HepG2 (cell line): ENCODE data around the gene FUT6. TPM values are rescaled to one million over a fixed set of nuclear protein-coding genes. Genes with fewer than 3 reads are reported as not detected.

Experiments used
- FOXK2 ChIP-seq: fragments of 450-650 bp; IDR thresholded peaks from 2 replicates; pipeline ENCODE4 v1.6.1; 2016
- HOXD1 ChIP-seq: sonication (generic); formaldehyde crosslinking; IDR thresholded peaks from 2 replicates; pipeline ENCODE4 v1.5.0; 2020; ENCODE audit warnings: missing genetic modification reagents
- KDM3A ChIP-seq: IDR thresholded peaks from 2 replicates; pipeline ENCODE4 v1.6.1; 2018; ENCODE audit warnings: low read depth, missing compliant biosample characterization
- MED8 ChIP-seq: sonication (generic); formaldehyde crosslinking; IDR thresholded peaks from 2 replicates; pipeline ENCODE4 v1.8.1; 2023; ENCODE audit warnings: mild to moderate bottlenecking, missing genetic modification reagents; ENCODE audit not compliant: insufficient replicate concordance
- NONO ChIP-seq, 2 experiments: fragments of 450-650 bp in 1 of 2; sonication (generic) in 1 of 2; formaldehyde crosslinking in 1 of 2; IDR thresholded peaks in 1 of 2; conservative IDR thresholded peaks in 1 of 2; 2 replicates each; pipeline versions ENCODE4 v1.6.1 to v1.8.0; 2017 to 2022; ENCODE audit warnings: mild to moderate bottlenecking in 1 of 2, missing genetic modification reagents in 1 of 2, moderate library complexity in 1 of 2
- SATB2 ChIP-seq: sonication (generic); formaldehyde crosslinking; IDR thresholded peaks from 2 replicates; pipeline ENCODE4 v1.5.0; 2020; ENCODE audit warnings: missing genetic modification reagents
- SMARCE1 ChIP-seq: fragments of 450-650 bp; IDR thresholded peaks from 2 replicates; pipeline ENCODE4 v1.6.1; 2017; ENCODE audit warnings: borderline replicate concordance
- XRCC5 ChIP-seq: fragments of 200-400 bp; formaldehyde crosslinking; optimal IDR thresholded peaks from 2 replicates; pipeline ENCODE3; 2017; ENCODE audit warnings: mild to moderate bottlenecking, low read length
- ZNF292 ChIP-seq: sonication (generic); formaldehyde crosslinking; IDR thresholded peaks from 2 replicates; pipeline ENCODE4 v1.8.1; 2022; ENCODE audit warnings: mild to moderate bottlenecking, low read depth, missing genetic modification reagents, borderline replicate concordance
- ZNF552 ChIP-seq: sonication (generic); formaldehyde crosslinking; IDR thresholded peaks from 2 replicates; pipeline ENCODE4 v1.9.0; 2022; ENCODE audit warnings: missing genetic modification reagents, mild to moderate bottlenecking, borderline replicate concordance
- ZNF841 ChIP-seq: sonication (generic); formaldehyde crosslinking; IDR thresholded peaks from 2 replicates; pipeline ENCODE4 v1.8.1; 2023; ENCODE audit warnings: missing genetic modification reagents, borderline replicate concordance
- polyA plus RNA-seq, 8 experiments: library from polyadenylated mRNA; depleted of rRNA in 3 of 8; stranded (reverse) in 7 of 8; unstranded in 1 of 8; fragments of >200 nt; fragmentation: Illumina TruSeq in 4 of 8; extraction: Trizol in 4 of 8; gene quantifications; 2 replicates each; pipeline versions ENCODE4 v1.2.1 to v1.2.3, GENCODE V29; 2011 to 2016; ENCODE audit warnings: low read depth in 4 of 8, missing spikeins in 1 of 8, mixed read lengths in 1 of 8; ENCODE audit not compliant: insufficient read depth in 1 of 8
- total RNA-seq, 5 experiments: library from RNA; depleted of rRNA; stranded (reverse); fragments of >200 nt; fragmentation: Illumina TruSeq; extraction: Trizol; gene quantifications; 2 replicates each; pipeline ENCODE4 v1.2.3, GENCODE V29; 2016; ENCODE audit warnings: low read depth in 1 of 5
- TF ChIP-seq, protein P1 (sequence below): sonication (generic); formaldehyde crosslinking; conservative IDR thresholded peaks from 2 replicates; pipeline ENCODE4 v1.4.0; 2020; ENCODE audit warnings: mild to moderate bottlenecking, missing genetic modification reagents, moderate library complexity
- TF ChIP-seq, protein P2 (sequence below): sonication (generic); formaldehyde crosslinking; IDR thresholded peaks from 2 replicates; pipeline ENCODE4 v1.8.0; 2022; ENCODE audit warnings: missing genetic modification reagents, mild to moderate bottlenecking, borderline replicate concordance
- TF ChIP-seq, protein P3 (sequence below): sonication (generic); formaldehyde crosslinking; IDR thresholded peaks from 2 replicates; pipeline ENCODE4 v1.5.1; 2020; ENCODE audit warnings: mild to moderate bottlenecking, missing genetic modification reagents, moderate library complexity
- TF ChIP-seq, protein P4 (sequence below): sonication (generic); formaldehyde crosslinking; IDR thresholded peaks from 2 replicates; pipeline ENCODE4 v1.5.0; 2020; ENCODE audit warnings: mild to moderate bottlenecking, missing genetic modification reagents
- TF ChIP-seq, protein P5 (sequence below): fragments of 450-650 bp; IDR thresholded peaks from 2 replicates; pipeline ENCODE4 v1.6.1; 2016

FUT6 gene
- total and polyA plus RNA-seq, 2 of the 13 experiments (the other 11 are each of a cell fraction or from before 2014, with no cell fraction given) = 8.2 to 27.7 TPM

DNA sequence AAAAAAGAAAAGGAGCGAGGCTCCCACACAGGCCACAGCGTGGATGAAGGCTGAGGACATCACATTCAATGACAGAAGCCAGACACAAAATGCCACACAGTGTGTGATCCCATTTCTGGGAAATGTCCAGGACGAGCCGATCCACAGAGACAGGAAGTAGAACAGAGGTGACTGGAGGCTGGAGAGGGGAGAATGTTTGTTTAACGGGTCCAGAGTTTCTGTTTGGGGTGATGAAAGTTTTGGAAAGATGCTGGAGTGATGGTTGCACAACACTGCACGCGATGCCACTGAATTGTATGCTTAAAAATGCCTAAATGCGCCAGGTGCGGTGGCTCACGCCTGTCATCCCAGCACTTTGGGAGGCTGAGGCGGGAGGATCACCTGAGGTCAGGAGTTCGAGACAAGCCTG is 31.5 kb upstream of the FUT6 start (continued):
- TF ChIP-seq, protein P1, sequence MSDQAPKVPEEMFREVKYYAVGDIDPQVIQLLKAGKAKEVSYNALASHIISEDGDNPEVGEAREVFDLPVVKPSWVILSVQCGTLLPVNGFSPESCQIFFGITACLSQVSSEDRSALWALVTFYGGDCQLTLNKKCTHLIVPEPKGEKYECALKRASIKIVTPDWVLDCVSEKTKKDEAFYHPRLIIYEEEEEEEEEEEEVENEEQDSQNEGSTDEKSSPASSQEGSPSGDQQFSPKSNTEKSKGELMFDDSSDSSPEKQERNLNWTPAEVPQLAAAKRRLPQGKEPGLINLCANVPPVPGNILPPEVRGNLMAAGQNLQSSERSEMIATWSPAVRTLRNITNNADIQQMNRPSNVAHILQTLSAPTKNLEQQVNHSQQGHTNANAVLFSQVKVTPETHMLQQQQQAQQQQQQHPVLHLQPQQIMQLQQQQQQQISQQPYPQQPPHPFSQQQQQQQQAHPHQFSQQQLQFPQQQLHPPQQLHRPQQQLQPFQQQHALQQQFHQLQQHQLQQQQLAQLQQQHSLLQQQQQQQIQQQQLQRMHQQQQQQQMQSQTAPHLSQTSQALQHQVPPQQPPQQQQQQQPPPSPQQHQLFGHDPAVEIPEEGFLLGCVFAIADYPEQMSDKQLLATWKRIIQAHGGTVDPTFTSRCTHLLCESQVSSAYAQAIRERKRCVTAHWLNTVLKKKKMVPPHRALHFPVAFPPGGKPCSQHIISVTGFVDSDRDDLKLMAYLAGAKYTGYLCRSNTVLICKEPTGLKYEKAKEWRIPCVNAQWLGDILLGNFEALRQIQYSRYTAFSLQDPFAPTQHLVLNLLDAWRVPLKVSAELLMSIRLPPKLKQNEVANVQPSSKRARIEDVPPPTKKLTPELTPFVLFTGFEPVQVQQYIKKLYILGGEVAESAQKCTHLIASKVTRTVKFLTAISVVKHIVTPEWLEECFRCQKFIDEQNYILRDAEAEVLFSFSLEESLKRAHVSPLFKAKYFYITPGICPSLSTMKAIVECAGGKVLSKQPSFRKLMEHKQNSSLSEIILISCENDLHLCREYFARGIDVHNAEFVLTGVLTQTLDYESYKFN (CRISPR knock-in tag) = peak; percentile 99
- TF ChIP-seq FOXK2 (no peak), KDM3A (CRISPR knock-in tag) (peak; percentile 97), ZNF292 (peak; percentile 81; the same call in 1 of the 2 replicates), ZNF552 (CRISPR knock-in tag) (peak; percentile 48; the same call in 1 of the 2 replicates), MED8 (CRISPR knock-in tag) (peak; percentile 67), SATB2 (no peak), HOXD1 (CRISPR knock-in tag) (peak; percentile 62; the same call in 1 of the 2 replicates), ZNF841 (CRISPR knock-in tag) (no peak), NONO (IDR thresholded peaks at IDR 0.05) (no peak), NONO (CRISPR knock-in tag; conservative IDR thresholded peaks at IDR 0.05) (peak; percentile 87), XRCC5 (no peak), SMARCE1 (no peak)
- TF ChIP-seq, protein P2, sequence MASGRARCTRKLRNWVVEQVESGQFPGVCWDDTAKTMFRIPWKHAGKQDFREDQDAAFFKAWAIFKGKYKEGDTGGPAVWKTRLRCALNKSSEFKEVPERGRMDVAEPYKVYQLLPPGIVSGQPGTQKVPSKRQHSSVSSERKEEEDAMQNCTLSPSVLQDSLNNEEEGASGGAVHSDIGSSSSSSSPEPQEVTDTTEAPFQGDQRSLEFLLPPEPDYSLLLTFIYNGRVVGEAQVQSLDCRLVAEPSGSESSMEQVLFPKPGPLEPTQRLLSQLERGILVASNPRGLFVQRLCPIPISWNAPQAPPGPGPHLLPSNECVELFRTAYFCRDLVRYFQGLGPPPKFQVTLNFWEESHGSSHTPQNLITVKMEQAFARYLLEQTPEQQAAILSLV (CRISPR knock-in tag) = peak; percentile 92
- TF ChIP-seq, protein P3, sequence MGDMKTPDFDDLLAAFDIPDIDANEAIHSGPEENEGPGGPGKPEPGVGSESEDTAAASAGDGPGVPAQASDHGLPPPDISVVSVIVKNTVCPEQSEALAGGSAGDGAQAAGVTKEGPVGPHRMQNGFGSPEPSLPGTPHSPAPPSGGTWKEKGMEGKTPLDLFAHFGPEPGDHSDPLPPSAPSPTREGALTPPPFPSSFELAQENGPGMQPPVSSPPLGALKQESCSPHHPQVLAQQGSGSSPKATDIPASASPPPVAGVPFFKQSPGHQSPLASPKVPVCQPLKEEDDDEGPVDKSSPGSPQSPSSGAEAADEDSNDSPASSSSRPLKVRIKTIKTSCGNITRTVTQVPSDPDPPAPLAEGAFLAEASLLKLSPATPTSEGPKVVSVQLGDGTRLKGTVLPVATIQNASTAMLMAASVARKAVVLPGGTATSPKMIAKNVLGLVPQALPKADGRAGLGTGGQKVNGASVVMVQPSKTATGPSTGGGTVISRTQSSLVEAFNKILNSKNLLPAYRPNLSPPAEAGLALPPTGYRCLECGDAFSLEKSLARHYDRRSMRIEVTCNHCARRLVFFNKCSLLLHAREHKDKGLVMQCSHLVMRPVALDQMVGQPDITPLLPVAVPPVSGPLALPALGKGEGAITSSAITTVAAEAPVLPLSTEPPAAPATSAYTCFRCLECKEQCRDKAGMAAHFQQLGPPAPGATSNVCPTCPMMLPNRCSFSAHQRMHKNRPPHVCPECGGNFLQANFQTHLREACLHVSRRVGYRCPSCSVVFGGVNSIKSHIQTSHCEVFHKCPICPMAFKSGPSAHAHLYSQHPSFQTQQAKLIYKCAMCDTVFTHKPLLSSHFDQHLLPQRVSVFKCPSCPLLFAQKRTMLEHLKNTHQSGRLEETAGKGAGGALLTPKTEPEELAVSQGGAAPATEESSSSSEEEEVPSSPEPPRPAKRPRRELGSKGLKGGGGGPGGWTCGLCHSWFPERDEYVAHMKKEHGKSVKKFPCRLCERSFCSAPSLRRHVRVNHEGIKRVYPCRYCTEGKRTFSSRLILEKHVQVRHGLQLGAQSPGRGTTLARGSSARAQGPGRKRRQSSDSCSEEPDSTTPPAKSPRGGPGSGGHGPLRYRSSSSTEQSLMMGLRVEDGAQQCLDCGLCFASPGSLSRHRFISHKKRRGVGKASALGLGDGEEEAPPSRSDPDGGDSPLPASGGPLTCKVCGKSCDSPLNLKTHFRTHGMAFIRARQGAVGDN (CRISPR knock-in tag) = peak; percentile 61
- TF ChIP-seq, protein P4, sequence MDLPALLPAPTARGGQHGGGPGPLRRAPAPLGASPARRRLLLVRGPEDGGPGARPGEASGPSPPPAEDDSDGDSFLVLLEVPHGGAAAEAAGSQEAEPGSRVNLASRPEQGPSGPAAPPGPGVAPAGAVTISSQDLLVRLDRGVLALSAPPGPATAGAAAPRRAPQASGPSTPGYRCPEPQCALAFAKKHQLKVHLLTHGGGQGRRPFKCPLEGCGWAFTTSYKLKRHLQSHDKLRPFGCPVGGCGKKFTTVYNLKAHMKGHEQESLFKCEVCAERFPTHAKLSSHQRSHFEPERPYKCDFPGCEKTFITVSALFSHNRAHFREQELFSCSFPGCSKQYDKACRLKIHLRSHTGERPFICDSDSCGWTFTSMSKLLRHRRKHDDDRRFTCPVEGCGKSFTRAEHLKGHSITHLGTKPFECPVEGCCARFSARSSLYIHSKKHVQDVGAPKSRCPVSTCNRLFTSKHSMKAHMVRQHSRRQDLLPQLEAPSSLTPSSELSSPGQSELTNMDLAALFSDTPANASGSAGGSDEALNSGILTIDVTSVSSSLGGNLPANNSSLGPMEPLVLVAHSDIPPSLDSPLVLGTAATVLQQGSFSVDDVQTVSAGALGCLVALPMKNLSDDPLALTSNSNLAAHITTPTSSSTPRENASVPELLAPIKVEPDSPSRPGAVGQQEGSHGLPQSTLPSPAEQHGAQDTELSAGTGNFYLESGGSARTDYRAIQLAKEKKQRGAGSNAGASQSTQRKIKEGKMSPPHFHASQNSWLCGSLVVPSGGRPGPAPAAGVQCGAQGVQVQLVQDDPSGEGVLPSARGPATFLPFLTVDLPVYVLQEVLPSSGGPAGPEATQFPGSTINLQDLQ (CRISPR knock-in tag) = no peak; the same call in 1 of the 2 replicates
- TF ChIP-seq, protein P5, sequence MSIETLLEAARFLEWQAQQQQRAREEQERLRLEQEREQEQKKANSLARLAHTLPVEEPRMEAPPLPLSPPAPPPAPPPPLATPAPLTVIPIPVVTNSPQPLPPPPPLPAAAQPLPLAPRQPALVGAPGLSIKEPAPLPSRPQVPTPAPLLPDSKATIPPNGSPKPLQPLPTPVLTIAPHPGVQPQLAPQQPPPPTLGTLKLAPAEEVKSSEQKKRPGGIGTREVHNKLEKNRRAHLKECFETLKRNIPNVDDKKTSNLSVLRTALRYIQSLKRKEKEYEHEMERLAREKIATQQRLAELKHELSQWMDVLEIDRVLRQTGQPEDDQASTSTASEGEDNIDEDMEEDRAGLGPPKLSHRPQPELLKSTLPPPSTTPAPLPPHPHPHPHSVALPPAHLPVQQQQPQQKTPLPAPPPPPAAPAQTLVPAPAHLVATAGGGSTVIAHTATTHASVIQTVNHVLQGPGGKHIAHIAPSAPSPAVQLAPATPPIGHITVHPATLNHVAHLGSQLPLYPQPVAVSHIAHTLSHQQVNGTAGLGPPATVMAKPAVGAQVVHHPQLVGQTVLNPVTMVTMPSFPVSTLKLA = peak; percentile 18; the same call in 1 of the 2 replicates
